Muscle layer of colon (tissue), 2 donors: ENCODE results near the gene POLR2I.

ENCODE experiments used
- H3K27ac ChIP-seq: one replicate; pipeline ENCODE4 v1.7.0; 2013; ENCODE audit warnings: low read depth, mild to moderate bottlenecking, low read length, moderate library complexity
- H3K27me3 ChIP-seq, 2 donors: one replicate each; pipeline ENCODE4 v1.7.0; 2013; ENCODE audit warnings: low read length in 2 of 2, mild to moderate bottlenecking in 2 of 2; ENCODE audit not compliant: insufficient read depth in 2 of 2, control insufficient read depth in 1 of 2
- H3K36me3 ChIP-seq: one replicate; pipeline ENCODE4 v1.7.0; 2013; ENCODE audit warnings: mild to moderate bottlenecking, low read length; ENCODE audit not compliant: insufficient read depth
- H3K4me1 ChIP-seq: one replicate; pipeline ENCODE4 v1.7.0; 2013; ENCODE audit warnings: mild to moderate bottlenecking, low read length; ENCODE audit not compliant: insufficient read depth
- H3K4me3 ChIP-seq, 2 donors: one replicate each; pipeline ENCODE4 v1.7.0; 2013; ENCODE audit warnings: low read length in 2 of 2, low read depth in 1 of 2, mild to moderate bottlenecking in 1 of 2, moderate library complexity in 1 of 2
- H3K9ac ChIP-seq: one replicate; pipeline ENCODE4 v1.7.0; 2013; ENCODE audit warnings: low read length
- H3K9me3 ChIP-seq: one replicate; pipeline ENCODE4 v1.7.0; 2013; ENCODE audit warnings: mild to moderate bottlenecking, low read length
- donor health status: abdominal sarcoma.
- donor health status: Adenocarcinoma of cecum.

The POLR2I gene

DNA sequence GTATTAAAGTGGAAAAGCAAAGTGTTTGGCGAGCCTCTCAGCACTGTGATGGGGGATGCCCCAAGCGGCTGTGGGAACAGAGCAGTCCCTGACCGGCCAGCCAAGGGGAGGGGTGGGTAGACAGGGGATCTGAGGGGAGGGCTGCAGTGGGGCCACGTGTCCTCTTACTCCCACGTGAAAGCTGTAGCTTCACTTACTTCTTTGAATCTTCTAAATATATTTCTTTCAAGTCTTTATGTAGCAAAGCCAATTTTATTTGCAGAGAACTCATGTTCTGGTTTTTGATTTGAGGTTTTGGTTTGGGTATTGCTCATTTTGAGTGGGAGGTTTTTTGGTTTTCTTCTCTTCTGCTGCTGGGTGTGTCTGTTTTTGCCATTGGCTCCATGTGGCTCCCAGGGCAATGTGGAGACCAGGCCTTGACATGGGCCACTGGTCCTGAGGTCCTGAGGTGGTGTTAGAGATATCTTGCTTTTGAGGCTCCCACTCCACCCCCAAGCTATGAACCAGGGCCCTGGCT, 21.5 kb downstream of the POLR2I start:
- Histone ChIP-seq H3K27me3 (no peaks in the 10 kb centered on the region), H3K36me3 (no peaks in the 10 kb centered on the region), H3K4me1 (no peaks in the 10 kb centered on the region), H3K4me3 (no peak overlapping the region), H3K27ac (no peak overlapping the region), H3K9ac (no peak overlapping the region), H3K9me3 (no peaks in the 10 kb centered on the region)

DNA sequence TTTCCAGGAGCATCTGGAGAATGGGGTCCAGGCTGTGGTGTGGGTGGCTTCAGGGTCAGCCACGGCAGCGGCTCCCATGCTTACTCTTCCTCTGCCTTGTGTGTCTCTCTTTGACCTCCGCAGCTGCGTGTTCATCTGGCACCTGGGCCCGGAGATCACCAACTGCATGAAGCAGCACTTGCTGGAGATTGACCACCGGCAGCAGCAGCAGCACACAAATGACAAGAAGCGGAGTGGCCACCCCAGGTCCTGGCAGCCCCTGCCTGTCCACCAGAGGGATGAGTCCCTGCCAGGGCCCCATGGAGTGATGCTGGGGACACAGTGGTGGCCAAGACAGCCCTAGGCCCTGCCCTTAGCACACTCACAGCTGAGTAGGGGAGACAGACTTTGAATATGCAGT, 22.1 kb downstream of the POLR2I start:
- no peak overlapping the region for H3K27ac ChIP-seq

DNA sequence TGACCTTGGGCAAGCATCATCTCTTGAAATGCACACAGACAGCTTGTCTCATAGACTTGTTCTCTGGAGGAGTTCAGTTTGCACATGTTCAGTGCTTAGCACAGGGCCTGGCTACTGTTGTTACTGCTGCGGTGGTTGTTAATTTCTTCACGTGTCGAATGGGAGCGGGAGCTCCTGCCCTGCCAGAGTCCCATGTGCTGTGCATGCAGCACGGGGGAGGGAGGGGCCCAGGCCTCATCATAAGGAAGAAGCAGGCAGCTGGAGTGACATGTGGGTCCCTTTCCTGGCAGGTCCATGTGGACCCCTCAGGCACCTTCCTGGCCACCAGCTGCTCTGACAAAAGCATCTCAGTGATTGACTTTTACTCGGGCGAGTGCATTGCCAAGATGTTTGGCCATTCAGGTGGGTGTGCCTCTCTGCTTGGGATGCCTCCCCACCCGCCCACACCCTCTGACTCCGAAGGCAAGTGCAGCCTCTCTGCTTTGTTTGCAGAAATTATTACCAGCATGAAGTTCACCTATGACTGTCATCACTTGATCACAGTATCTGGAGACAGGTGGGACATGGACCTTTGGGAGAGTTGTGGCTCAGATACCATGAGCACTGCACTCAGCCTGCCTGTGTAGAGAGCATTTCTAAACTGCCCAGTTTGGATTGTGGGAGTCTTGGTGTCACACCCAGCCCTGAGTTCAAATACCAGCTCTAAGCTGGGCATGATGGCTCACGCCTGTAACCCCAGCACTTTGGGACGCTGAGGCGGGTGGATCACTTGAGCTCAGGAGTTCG, 23.6 kb downstream of the POLR2I start:
- Histone ChIP-seq H3K4me3 (no peak overlapping the region), H3K27ac (no peak overlapping the region), H3K36me3 (no peaks in the 10 kb centered on the region), H3K4me1 (no peaks in the 10 kb centered on the region), H3K9ac (no peak overlapping the region), H3K9me3 (no peaks in the 10 kb centered on the region), H3K27me3 (no peaks in the 10 kb centered on the region)

More for the DNA sequence above, 22.1 kb downstream of the POLR2I start:
- Histone ChIP-seq H3K27me3 (no peaks in the 10 kb centered on the region), H3K36me3 (no peaks in the 10 kb centered on the region), H3K9ac (no peak overlapping the region), H3K9me3 (no peaks in the 10 kb centered on the region), H3K4me1 (no peaks in the 10 kb centered on the region), H3K4me3 (no peak overlapping the region)

DNA sequence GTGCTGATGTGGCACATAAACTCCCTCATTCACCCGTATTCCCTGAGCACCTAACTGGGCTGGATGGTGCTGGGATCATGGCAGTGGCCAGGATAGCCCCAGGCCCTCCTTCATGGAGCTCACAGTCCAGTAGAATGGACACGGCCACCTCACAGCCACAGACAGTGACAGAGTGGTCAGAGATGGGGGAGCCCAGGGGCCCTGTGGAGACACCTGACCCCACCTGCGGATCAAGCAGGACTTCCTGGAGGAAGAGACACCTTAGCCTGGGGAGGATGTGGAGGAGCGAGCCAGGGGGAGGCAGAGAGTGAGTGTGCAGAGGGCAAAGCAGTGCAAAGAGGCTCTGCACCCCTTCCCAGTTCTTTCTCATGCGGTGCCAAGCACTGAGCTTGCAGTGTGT, 24.8 kb downstream of the POLR2I start:
- Histone ChIP-seq H3K27me3 (no peaks in the 10 kb centered on the region), H3K27ac (no peak overlapping the region), H3K36me3 (no peaks in the 10 kb centered on the region), H3K4me3 (no peak overlapping the region), H3K4me1 (no peaks in the 10 kb centered on the region), H3K9me3 (no peaks in the 10 kb centered on the region), H3K9ac (no peak overlapping the region)

DNA sequence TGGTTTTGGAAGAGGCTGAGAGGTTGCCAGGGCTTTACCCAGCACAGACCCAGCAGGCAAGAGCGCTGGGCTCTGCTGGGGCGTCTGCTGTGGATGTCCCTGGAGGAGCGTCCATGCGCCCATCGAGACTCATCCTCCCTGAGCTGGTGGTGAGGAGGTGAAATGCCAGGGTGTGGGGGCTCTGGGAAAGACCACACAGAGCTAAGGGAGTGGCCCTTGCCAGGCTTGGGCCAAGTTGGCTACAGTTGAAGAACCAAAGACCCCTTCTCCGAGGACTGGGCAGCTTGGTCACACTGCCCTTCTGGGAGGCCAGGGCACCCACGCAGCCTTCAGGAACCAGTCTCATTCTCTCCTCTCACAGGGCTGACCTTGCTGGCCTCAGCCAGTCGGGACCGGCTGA, 28.3 kb downstream of the POLR2I start:
- Histone ChIP-seq H3K9me3 (no peaks in the 10 kb centered on the region), H3K27me3 (no peaks in the 10 kb centered on the region), H3K4me1 (no peaks in the 10 kb centered on the region), H3K9ac (no peak overlapping the region), H3K4me3 (no peak overlapping the region), H3K36me3 (no peaks in the 10 kb centered on the region), H3K27ac (no peak overlapping the region)

DNA sequence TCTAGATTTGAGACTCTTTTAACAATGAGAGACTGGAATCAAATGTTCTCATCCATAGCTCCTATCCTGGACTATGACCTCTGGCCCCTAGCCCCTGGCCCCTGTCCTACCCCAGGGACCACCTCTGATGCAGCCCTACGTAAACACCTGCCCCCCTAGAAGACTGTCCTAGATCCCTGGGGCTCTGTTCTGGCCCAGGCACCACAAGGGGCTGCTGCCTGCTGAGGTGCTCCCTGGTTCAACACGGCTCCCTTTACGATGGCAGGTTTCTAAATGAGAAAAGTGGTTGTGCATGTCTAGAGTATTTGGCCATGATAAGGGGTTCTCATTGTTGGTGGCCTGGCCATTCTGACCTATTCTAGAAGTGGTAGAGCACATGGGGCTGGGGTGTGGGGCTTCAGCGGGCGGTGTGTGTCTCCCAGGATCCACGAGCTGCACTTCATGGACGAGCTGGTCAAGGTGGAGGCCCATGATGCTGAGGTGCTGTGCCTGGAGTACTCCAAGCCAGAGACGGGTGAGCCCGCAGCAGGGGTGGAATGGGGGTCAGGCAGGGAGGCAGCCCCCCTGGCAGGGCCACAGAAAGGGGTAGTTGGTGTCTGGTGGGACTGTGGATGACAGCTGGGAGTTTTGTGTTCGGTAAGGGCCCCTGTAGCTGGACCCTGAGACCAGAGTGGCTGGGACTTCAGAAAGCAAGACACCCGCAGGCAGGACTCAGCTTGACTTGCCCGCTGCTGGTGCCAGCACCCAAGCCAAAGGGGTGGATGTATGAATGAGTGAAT, 30.3 kb downstream of the POLR2I start:
- H3K4me3 ChIP-seq = no peak overlapping the region
- no peaks in the 10 kb centered on the region for H3K36me3 ChIP-seq

DNA sequence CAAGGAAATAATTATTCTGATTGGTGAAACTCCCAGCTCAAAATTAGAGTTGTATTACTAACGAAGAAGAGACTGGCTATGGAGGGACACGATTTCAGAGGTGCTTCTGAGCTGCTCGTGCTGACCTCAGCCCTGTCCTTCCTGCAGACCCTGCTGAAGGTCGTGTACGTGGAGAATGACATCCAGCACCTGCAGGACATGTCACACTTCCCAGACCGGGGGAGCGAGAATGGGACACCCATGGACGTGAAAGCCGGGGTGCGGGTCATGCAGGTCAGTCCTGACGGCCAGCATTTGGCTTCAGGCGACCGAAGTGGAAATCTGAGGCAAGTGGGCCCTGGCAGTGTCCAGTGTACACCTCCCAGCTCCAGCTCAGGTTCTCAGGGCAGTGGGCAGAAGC, 31.8 kb downstream of the POLR2I start:
- Histone ChIP-seq H3K9me3 (no peaks in the 10 kb centered on the region), H3K4me1 (no peaks in the 10 kb centered on the region), H3K36me3 (no peaks in the 10 kb centered on the region), H3K27me3 (no peaks in the 10 kb centered on the region), H3K9ac (no peak overlapping the region), H3K4me3 (no peak overlapping the region), H3K27ac (no peak overlapping the region)

More for the DNA sequence above, 30.3 kb downstream of the POLR2I start:
- Histone ChIP-seq H3K9me3 (no peaks in the 10 kb centered on the region), H3K9ac (no peak overlapping the region), H3K4me1 (no peaks in the 10 kb centered on the region), H3K27me3 (no peaks in the 10 kb centered on the region), H3K27ac (no peak overlapping the region)

DNA sequence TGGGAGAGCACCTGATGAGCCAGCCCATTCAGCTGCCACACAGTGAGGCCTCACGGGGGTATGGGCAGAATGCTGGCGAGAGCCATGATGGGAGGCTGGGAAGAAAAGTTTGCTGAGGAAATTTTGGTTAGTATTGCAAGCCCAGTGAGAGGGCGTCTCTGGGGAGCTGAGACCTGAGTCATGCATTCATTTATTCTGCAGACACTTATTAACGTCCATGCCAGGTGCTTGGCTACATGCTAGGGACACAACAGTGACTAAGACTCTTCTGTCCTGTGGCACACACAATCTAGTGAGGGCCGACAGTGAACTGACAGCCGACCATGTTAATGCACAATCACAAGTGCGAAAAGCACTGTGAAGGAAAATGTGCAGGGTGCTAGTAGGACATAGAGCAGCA, 32.8 kb downstream of the POLR2I start:
- no peak overlapping the region for H3K27ac ChIP-seq
- no peak overlapping the region for H3K9ac ChIP-seq
- H3K4me3 ChIP-seq = no peak overlapping the region
- H3K4me1 ChIP-seq = no peaks in the 10 kb centered on the region
- no peaks in the 10 kb centered on the region for H3K27me3 ChIP-seq
- no peaks in the 10 kb centered on the region for H3K9me3 ChIP-seq
- H3K36me3 ChIP-seq = no peaks in the 10 kb centered on the region

DNA sequence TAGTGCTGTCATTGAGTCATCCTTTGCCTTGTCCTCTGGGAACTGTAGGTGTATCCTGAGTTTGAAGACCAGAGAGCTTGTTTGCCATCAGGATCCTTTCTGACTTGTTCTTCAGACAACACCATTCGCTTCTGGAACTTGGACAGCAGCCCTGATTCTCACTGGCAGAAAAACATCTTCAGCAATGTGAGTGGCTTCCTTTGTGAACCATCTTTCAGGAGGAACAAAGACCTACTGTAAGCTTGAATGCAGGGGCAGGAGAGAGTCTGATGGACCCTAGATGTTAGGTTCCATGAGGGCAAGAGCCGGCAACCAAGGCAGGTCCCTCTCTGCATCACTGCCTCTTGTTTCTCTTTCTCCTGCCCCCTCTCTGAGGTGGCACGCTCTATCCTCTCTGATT, 33.3 kb downstream of the POLR2I start:
- H3K9ac ChIP-seq = no peak overlapping the region
- no peaks in the 10 kb centered on the region for H3K4me1 ChIP-seq
- H3K36me3 ChIP-seq = no peaks in the 10 kb centered on the region
- H3K4me3 ChIP-seq = no peak overlapping the region
- H3K27ac ChIP-seq = no peak overlapping the region
- H3K9me3 ChIP-seq = no peaks in the 10 kb centered on the region
- no peaks in the 10 kb centered on the region for H3K27me3 ChIP-seq

DNA sequence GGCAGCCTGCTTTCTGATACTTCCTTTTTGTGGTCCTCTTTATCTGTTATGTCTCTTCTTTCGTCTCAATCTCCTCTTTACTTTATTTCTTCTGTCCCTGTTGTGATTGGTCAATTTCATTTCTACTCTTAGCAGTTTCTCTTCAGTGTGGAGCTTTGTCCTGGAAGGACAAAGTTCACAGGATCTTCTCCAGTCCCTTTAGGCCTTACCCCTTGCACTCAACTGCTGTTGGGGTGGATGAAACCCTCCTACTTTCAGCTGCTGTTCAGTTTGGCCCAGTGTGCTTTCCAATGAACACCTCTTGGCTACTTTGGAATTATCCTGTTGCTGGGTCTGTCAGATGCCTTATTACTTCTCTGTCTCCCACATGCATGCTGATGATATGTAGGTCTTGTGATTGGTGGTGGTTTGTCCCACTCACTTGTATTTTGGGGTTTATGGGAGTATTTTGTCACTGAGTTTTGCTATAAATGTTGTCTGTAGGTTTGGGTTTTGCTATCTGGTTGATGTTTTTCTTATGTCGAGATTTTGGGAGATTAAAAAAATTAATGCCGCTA, 35.2 kb downstream of the POLR2I start:
- H3K4me1 ChIP-seq = no peaks in the 10 kb centered on the region
- no peak overlapping the region for H3K4me3 ChIP-seq
- H3K27ac ChIP-seq = no peak overlapping the region

DNA sequence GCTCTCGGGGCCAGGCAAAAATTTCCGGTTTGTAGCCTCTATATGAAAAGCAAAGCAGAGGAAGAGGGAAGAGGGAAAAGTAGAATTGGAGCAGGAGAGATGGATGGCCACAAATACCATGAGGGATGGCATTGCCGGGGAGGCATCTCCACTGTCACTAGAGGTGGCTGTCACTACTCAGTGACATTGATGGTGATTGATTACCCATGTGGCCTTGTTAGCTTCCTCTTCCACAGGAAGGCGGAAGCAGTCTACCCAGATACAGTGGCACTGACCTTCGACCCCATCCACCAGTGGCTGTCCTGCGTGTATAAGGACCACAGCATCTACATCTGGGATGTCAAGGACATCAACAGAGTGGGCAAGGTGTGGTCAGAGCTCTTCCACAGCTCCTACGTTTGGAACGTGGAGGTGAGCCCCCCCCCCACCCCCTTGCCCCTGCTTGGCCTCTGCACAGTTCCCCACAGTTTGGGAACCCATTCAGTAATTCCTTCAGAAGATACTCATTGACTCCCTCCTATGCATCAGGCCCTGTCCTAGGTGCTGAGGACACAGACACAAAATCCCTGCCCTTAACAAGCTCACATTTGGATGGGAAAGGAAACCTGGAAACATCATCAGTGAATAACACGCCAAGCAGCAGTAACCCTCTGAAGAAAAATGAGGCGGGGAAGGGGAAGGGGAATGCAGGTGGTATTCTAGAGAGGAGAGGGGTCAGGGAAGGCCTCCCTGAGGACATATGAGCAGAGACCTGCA, 41.4 kb downstream of the POLR2I start:
- Histone ChIP-seq H3K4me3 (no peak overlapping the region), H3K9me3 (no peaks in the 10 kb centered on the region), H3K27ac (no peak overlapping the region)

More for the DNA sequence above, 35.2 kb downstream of the POLR2I start:
- H3K9me3 ChIP-seq = no peaks in the 10 kb centered on the region
- no peaks in the 10 kb centered on the region for H3K27me3 ChIP-seq
- no peak overlapping the region for H3K9ac ChIP-seq
- H3K36me3 ChIP-seq = no peaks in the 10 kb centered on the region

More for the DNA sequence above, 41.4 kb downstream of the POLR2I start:
- H3K4me1 ChIP-seq = no peaks in the 10 kb centered on the region
- H3K27me3 ChIP-seq = no peaks in the 10 kb centered on the region
- no peaks in the 10 kb centered on the region for H3K36me3 ChIP-seq
- no peak overlapping the region for H3K9ac ChIP-seq
